HG03571 (cell line): ENCODE measurements around the gene LRIG1.

Experiments
- ATAC-seq: cut with Tn5 transposase; IDR thresholded peaks from one replicate; pipeline ENCODE4 v1.9.1; 2021; ENCODE audit not compliant: unreplicated experiment

Gene LRIG1

GRCh38 chr3:66444146-66444644 is 56.6 kb downstream of the LRIG1 start:
- no peak for ATAC-seq

GRCh38 chr3:66443118-66443803 is 57.6 kb downstream of the LRIG1 start:
- no peak for ATAC-seq

- no peak for ATAC-seq
These were observed 58.3 kb downstream of the LRIG1 start for GRCh38 chr3:66442254-66443117.

- no peak for ATAC-seq
These were observed 59.1 kb downstream of the LRIG1 start for GRCh38 chr3:66441692-66442091.

- ATAC-seq = no peak
These were observed 59.7 kb downstream of the LRIG1 start for GRCh38 chr3:66441129-66441528.

GRCh38 chr3:66439666-66440344 is 61.0 kb downstream of the LRIG1 start:
- no peak for ATAC-seq

GRCh38 chr3:66438046-66438445 is 62.8 kb downstream of the LRIG1 start:
- ATAC-seq = no peak

- ATAC-seq = no peak
These were observed 63.4 kb downstream of the LRIG1 start for GRCh38 chr3:66437341-66437929.

- ATAC-seq = no peak
These were observed 64.8 kb downstream of the LRIG1 start for GRCh38 chr3:66435989-66436388.

- no peak for ATAC-seq
These were observed 66.1 kb downstream of the LRIG1 start for GRCh38 chr3:66434726-66435125.

GRCh38 chr3:66433522-66433782 is 67.4 kb downstream of the LRIG1 start:
- no peak for ATAC-seq

- ATAC-seq = no peak
These were observed 67.9 kb downstream of the LRIG1 start for GRCh38 chr3:66432767-66433521.

- no peak for ATAC-seq
These were observed 68.6 kb downstream of the LRIG1 start for GRCh38 chr3:66432041-66432766.

GRCh38 chr3:66431494-66431893 is 69.3 kb downstream of the LRIG1 start:
- no peak for ATAC-seq

- ATAC-seq = no peak
These were observed 69.9 kb downstream of the LRIG1 start for GRCh38 chr3:66430876-66431275.

- ATAC-seq = no peak
These were observed 72.1 kb downstream of the LRIG1 start for GRCh38 chr3:66428733-66429132.

GRCh38 chr3:66427951-66428474 is 72.8 kb downstream of the LRIG1 start:
- ATAC-seq = no peak

GRCh38 chr3:66427352-66427751 is 73.5 kb downstream of the LRIG1 start:
- no peak for ATAC-seq

- ATAC-seq = no peak
These were observed 74.7 kb downstream of the LRIG1 start for GRCh38 chr3:66426135-66426534.

GRCh38 chr3:66425576-66426114 is 75.2 kb downstream of the LRIG1 start:
- no peak for ATAC-seq
